ENCODE results near the gene AP2S1. TPM values are rescaled to one million over a fixed set of nuclear protein-coding genes. Genes with fewer than 3 reads are reported as not detected.
A peak's percentile ranks its signal among the peaks of the same experiment; 100 is the strongest.
"Not testable (repeated sequence)": the region's sequence is repeated elsewhere in the genome, so short reads cannot be mapped to it uniquely, and the experiment has no call there.

The AP2S1 gene
- total and polyA plus RNA-seq, 2 experiments from 2014 or later: 140 to 299 TPM

DNA sequence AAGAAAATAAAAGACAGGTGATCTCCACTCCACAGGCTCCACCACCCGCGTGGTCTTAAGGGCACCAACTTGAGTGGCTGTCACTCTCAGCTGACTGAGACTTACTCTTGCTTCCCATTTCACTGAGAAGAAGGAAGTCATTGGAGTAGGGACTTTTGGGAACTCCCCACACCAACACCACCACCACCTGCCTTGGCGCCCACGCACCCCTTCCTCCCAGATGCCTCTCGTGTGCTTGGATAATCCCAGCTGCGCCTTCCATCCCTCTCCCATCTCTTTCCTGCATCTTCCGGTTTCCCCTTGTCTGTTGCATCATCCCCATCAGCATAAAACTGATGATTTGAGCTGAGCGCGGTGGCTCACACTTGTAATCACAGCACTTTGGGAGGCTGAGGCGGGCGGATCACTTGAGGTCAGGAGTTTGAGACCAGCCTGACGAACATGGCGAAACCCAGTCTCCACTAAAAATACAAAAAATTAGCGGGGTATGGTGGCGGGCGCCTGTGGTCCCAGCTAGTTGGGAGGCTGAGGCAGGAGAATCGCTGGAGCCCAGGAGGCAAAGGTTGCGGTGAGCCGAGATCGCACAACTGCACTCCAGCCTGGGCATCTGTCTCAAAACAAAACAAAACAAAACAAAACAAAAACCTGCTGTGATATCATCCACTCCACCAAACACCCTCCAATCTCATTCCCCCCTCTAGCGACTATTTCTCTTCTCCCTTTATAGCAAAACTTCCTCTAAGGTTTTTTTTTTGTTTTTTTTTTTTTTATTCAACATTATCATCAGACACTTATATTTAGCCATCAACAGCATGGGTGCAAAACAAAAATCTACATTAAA lies 25.5 kb downstream of the AP2S1 start (continued):
- TF ChIP-seq, protein P1, sequence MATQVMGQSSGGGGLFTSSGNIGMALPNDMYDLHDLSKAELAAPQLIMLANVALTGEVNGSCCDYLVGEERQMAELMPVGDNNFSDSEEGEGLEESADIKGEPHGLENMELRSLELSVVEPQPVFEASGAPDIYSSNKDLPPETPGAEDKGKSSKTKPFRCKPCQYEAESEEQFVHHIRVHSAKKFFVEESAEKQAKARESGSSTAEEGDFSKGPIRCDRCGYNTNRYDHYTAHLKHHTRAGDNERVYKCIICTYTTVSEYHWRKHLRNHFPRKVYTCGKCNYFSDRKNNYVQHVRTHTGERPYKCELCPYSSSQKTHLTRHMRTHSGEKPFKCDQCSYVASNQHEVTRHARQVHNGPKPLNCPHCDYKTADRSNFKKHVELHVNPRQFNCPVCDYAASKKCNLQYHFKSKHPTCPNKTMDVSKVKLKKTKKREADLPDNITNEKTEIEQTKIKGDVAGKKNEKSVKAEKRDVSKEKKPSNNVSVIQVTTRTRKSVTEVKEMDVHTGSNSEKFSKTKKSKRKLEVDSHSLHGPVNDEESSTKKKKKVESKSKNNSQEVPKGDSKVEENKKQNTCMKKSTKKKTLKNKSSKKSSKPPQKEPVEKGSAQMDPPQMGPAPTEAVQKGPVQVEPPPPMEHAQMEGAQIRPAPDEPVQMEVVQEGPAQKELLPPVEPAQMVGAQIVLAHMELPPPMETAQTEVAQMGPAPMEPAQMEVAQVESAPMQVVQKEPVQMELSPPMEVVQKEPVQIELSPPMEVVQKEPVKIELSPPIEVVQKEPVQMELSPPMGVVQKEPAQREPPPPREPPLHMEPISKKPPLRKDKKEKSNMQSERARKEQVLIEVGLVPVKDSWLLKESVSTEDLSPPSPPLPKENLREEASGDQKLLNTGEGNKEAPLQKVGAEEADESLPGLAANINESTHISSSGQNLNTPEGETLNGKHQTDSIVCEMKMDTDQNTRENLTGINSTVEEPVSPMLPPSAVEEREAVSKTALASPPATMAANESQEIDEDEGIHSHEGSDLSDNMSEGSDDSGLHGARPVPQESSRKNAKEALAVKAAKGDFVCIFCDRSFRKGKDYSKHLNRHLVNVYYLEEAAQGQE (IDR thresholded peaks at IDR 0.05; ENCODE audit: unreplicated experiment): no peak
- TF ChIP-seq STAT1 (IDR thresholded peaks at IDR 0.05; ENCODE audit: unreplicated experiment): no peak
- no peak for TF ChIP-seq NANOG (IDR thresholded peaks at IDR 0.05; ENCODE audit: borderline replicate concordance)

DNA sequence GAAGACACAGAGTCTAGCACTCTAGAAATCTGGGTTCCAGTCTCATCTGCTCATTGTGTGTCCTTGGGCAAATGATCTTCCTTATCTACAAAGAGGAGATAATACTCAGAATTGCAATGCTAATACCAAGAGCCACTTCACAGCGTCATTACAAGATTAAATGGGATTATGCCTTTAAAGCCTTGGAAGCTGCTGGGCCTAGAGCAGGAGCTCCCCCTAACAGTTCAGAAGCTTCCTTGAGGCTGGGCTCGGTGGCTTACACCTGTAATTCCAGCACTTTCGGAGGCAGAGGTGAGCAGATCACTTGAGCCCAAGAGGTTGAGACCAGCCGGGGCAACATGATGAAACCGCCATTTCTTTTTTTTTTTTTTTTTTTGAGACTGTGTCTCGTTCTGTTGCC lies 27.6 kb downstream of the AP2S1 start:
- TF ChIP-seq, protein P2, sequence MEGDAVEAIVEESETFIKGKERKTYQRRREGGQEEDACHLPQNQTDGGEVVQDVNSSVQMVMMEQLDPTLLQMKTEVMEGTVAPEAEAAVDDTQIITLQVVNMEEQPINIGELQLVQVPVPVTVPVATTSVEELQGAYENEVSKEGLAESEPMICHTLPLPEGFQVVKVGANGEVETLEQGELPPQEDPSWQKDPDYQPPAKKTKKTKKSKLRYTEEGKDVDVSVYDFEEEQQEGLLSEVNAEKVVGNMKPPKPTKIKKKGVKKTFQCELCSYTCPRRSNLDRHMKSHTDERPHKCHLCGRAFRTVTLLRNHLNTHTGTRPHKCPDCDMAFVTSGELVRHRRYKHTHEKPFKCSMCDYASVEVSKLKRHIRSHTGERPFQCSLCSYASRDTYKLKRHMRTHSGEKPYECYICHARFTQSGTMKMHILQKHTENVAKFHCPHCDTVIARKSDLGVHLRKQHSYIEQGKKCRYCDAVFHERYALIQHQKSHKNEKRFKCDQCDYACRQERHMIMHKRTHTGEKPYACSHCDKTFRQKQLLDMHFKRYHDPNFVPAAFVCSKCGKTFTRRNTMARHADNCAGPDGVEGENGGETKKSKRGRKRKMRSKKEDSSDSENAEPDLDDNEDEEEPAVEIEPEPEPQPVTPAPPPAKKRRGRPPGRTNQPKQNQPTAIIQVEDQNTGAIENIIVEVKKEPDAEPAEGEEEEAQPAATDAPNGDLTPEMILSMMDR (conservative IDR thresholded peaks at IDR 0.05; ENCODE audit: low read depth in 2 of 2): peak in 1 of 2 experiments; percentile 12; a peak in 2 of 4 replicates
- no peak for TF ChIP-seq POLR2AphosphoS5 (IDR thresholded peaks at IDR 0.05; ENCODE audit: low read depth)
- DNase-seq (ENCODE audit: low spot score) (no peak), ATAC-seq (no peak)
- Mint-ChIP-seq H3K4me1 (peaks cover 5% of the 10 kb centered on the region), H3K27me3 (ENCODE audit: insufficient read depth, low read depth, poor library complexity) (peaks cover 2% of the 10 kb centered on the region), H3K36me3 (ENCODE audit: low read depth) (no peaks in the 10 kb centered on the region), H3K27ac (no peak overlapping the region), H3K4me3 (no peak overlapping the region), H3K9me3 (no peaks in the 10 kb centered on the region; the same call in 2 of the 3 replicates)
- Histone ChIP-seq H3K9me2 (ENCODE audit: insufficient read depth) (no peaks in the 10 kb centered on the region), H3K27me3 (ENCODE audit: insufficient read depth) (no peaks in the 10 kb centered on the region), H3F3A (replicated peaks; ENCODE audit: low read depth) (no peaks in the 10 kb centered on the region), H3K4me2 (no peak overlapping the region), H3K4me1 (ENCODE audit: insufficient read depth) (no peaks in the 10 kb centered on the region), H2AFZ (no peak overlapping the region), H4K20me1 (replicated peaks; ENCODE audit: insufficient read depth) (no peaks in the 10 kb centered on the region), H3K79me2 (replicated peaks; ENCODE audit: insufficient read depth) (no peaks in the 10 kb centered on the region), H3K27ac (ENCODE audit: low read depth) (no peak overlapping the region), H3K4me3 (no peak overlapping the region), H3K36me3 (ENCODE audit: insufficient read depth) (no peaks in the 10 kb centered on the region)

DNA sequence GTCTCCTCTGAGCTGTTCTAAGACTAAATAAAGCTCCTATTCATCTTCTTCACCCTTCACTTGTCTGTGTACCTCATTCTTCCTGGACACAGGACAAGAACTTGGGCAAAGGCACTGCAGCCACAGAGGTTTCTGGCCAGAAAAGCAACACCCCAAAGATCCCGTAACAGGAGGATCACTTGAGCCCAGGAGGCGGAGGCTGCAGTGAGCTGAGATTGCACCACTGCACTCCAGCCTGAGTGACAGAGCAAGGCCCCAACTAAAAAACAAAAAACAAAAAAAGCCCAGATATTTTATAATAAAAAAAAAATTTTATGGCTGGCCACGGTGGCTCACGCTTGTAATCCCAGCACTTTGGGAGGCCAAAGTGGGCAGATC lies 28.2 kb downstream of the AP2S1 start:
- H3K79me2 ChIP-seq (replicated peaks; ENCODE audit: insufficient read depth); H3K4me1 Mint-ChIP-seq; H3K27ac Mint-ChIP-seq; DNase-seq (ENCODE audit: low spot score); H3K27me3 ChIP-seq (ENCODE audit: insufficient read depth); H3K4me3 Mint-ChIP-seq; H3F3A ChIP-seq (replicated peaks; ENCODE audit: low read depth); H3K9me2 ChIP-seq (ENCODE audit: insufficient read depth); H3K4me3 ChIP-seq; H4K20me1 ChIP-seq (replicated peaks; ENCODE audit: insufficient read depth); H3K4me2 ChIP-seq; H3K27ac ChIP-seq (ENCODE audit: low read depth); H3K36me3 Mint-ChIP-seq (ENCODE audit: low read depth); H2AFZ ChIP-seq; H3K36me3 ChIP-seq (ENCODE audit: insufficient read depth); ATAC-seq; H3K9me3 Mint-ChIP-seq; H3K4me1 ChIP-seq (ENCODE audit: insufficient read depth); H3K27me3 Mint-ChIP-seq (ENCODE audit: insufficient read depth, low read depth, poor library complexity): not testable (repeated sequence)

Data from GM23338 (cell line).